ENCODE results near the gene FTCD. TPM values are rescaled to one million over a fixed set of nuclear protein-coding genes. Genes with fewer than 3 reads are reported as not detected.

Gene FTCD
- total RNA-seq, 4 donors from 2014 or later = not detected

DNA sequence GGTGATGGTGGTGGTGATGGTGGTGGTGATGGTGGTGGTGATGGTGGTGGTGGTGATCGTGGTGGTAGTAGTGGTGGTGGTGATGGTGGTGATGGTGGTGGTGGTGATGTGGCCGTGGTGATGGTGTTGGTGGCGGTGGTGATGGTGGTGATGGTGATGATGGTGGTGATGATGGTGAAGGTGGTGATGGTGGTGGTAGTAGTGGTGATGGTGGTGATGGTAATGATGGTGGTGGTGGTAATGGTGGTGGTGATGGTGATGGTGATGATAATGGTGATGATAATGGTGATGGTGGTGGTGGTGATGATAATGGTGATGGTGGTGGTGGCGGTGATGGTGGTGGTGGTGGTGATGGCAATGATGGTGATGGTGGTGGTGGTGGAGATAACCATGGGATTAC is 64.3 kb downstream of the FTCD start:
- no peak for DNase-seq (ENCODE audit: low spot score in 2 of 2)
- 80% methylated on average over 4 of the region's 4 CpGs for WGBS
- peak overlapping the region; percentile 81 for H3K27ac ChIP-seq

GRCh38 chr21:46089285-46089684 is 66.1 kb downstream of the FTCD start:
- 83% methylated on average over 5 of the region's 5 CpGs for WGBS
- H3K4me1 ChIP-seq = peaks cover 27% of the 10 kb centered on the region
- H3K4me3 ChIP-seq = no peak overlapping the region
- no peaks in the 10 kb centered on the region for H3K9me3 ChIP-seq
- no peak for TF ChIP-seq POLR2AphosphoS5 (IDR thresholded peaks at IDR 0.05)
- DNase-seq (ENCODE audit: low spot score in 2 of 2) = no peak
- H3K27ac ChIP-seq = no peak overlapping the region
- no peaks in the 10 kb centered on the region for H3K36me3 ChIP-seq
- no peaks in the 10 kb centered on the region for H3K27me3 ChIP-seq

More for the DNA sequence above, 64.3 kb downstream of the FTCD start:
- H3K9me3 ChIP-seq = no peaks in the 10 kb centered on the region
- no peaks in the 10 kb centered on the region for H3K27me3 ChIP-seq
- no peak overlapping the region for H3K4me3 ChIP-seq
- H3K36me3 ChIP-seq = no peaks in the 10 kb centered on the region
- H3K4me1 ChIP-seq = peaks cover 26% of the 10 kb centered on the region
- TF ChIP-seq EP300 (IDR thresholded peaks at IDR 0.05) = no peak
- no peak for TF ChIP-seq POLR2AphosphoS5 (IDR thresholded peaks at IDR 0.05)
- TF ChIP-seq, protein P1, sequence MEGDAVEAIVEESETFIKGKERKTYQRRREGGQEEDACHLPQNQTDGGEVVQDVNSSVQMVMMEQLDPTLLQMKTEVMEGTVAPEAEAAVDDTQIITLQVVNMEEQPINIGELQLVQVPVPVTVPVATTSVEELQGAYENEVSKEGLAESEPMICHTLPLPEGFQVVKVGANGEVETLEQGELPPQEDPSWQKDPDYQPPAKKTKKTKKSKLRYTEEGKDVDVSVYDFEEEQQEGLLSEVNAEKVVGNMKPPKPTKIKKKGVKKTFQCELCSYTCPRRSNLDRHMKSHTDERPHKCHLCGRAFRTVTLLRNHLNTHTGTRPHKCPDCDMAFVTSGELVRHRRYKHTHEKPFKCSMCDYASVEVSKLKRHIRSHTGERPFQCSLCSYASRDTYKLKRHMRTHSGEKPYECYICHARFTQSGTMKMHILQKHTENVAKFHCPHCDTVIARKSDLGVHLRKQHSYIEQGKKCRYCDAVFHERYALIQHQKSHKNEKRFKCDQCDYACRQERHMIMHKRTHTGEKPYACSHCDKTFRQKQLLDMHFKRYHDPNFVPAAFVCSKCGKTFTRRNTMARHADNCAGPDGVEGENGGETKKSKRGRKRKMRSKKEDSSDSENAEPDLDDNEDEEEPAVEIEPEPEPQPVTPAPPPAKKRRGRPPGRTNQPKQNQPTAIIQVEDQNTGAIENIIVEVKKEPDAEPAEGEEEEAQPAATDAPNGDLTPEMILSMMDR (IDR thresholded peaks at IDR 0.05) = no peak
- no peak for TF ChIP-seq POLR2A (IDR thresholded peaks at IDR 0.05)

- H3K4me3 ChIP-seq = no peak overlapping the region
- TF ChIP-seq POLR2A (IDR thresholded peaks at IDR 0.05) (no peak), POLR2AphosphoS5 (IDR thresholded peaks at IDR 0.05) (no peak), EP300 (IDR thresholded peaks at IDR 0.05) (no peak)
- TF ChIP-seq, protein P1 (IDR thresholded peaks at IDR 0.05) = no peak
- 95% methylated on average over 2 of the region's 2 CpGs for WGBS
- no peaks in the 10 kb centered on the region for H3K27me3 ChIP-seq
- peaks cover 30% of the 10 kb centered on the region for H3K4me1 ChIP-seq
- no peak overlapping the region for H3K27ac ChIP-seq
- DNase-seq (ENCODE audit: low spot score in 2 of 2) = no peak
- H3K36me3 ChIP-seq = no peaks in the 10 kb centered on the region
- H3K9me3 ChIP-seq = no peaks in the 10 kb centered on the region
Observed at GRCh38 chr21:46088189-46088588, 67.2 kb downstream of the FTCD start.

DNA sequence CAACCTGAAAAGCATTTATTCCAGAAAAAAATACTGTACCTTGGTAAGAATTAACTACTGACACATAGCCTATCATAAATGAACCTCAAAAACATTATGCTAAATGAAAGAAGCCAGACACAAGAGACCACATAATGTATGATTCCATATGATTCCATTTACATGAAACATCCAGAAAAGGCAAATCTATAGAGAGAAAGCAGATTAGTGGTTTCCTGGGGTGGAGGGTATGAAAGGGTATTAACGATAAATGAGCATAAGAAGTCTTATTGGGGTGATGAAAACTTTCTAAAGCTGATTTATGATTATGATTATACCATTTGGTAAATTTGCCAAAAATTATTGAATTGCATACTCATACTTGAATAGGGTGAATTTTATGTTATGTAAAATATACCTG is 67.7 kb downstream of the FTCD start:
- Histone ChIP-seq H3K36me3 (no peaks in the 10 kb centered on the region), H3K27ac (no peak overlapping the region), H3K4me1 (peaks cover 30% of the 10 kb centered on the region), H3K4me3 (no peak overlapping the region), H3K27me3 (no peaks in the 10 kb centered on the region), H3K9me3 (no peaks in the 10 kb centered on the region)
- no peak for DNase-seq (ENCODE audit: low spot score in 2 of 2)
- 52% methylated on average over 1 of the region's 1 CpG for WGBS
- TF ChIP-seq POLR2A (IDR thresholded peaks at IDR 0.05) (no peak), EP300 (IDR thresholded peaks at IDR 0.05) (no peak), POLR2AphosphoS5 (IDR thresholded peaks at IDR 0.05) (no peak)
- TF ChIP-seq, protein P1 (IDR thresholded peaks at IDR 0.05) = no peak

Other genes with a start within 250 kb of the FTCD start
- 100 to 1,000 TPM; 105 to 123 (median 109) TPM for gene COL6A1, start 173.8 kb downstream of the FTCD start, total RNA-seq
- gene COL6A2, start 57.5 kb downstream of the FTCD start, total RNA-seq = 100 to 1,000 TPM in 3 of 4 donors, 10 to 100 TPM in 1; 88.9 to 150 (median 126) TPM
- 10 to 100 TPM in 2 of 4 donors, 1 to 10 TPM in 2; 2.5 to 15.0 (median 6.9) TPM for gene SPATC1L, start 28.9 kb upstream of the FTCD start, total RNA-seq
- gene LSS, start 73.2 kb upstream of the FTCD start, total RNA-seq = 100 to 1,000 TPM; 128 to 251 (median 164) TPM
- 100 to 1,000 TPM in 1 of 4 donors, 10 to 100 TPM in 3; 77.9 to 134 (median 79.8) TPM for gene MCM3AP, start 130.0 kb upstream of the FTCD start, total RNA-seq
- 10 to 100 TPM; 13.3 to 23.8 (median 18.8) TPM for gene YBEY, start 130.8 kb upstream of the FTCD start, total RNA-seq
- gene C21orf58, start 168.3 kb upstream of the FTCD start, total RNA-seq = 1 to 10 TPM in 3 of 4 donors, under 1 TPM in 1; 0.73 to 9.7 (median 3.5) TPM
- 10 to 100 TPM; 27.4 to 65.2 (median 47.0) TPM for gene PCNT, start 168.6 kb upstream of the FTCD start, total RNA-seq

Data from suprapubic skin (tissue), 4 donors.